Immature natural killer cell (primary cell): ENCODE results near the gene MBNL1. TPM values are rescaled to one million over a fixed set of nuclear protein-coding genes. Genes with fewer than 3 reads are reported as not detected.

ENCODE experiments used
- DNase-seq, 3 donors: peaks; one replicate each; pipeline ENCODE4 v3.0.0; 2022; ENCODE audit warnings: mixed read lengths in 1 of 3
- H3K27ac Mint-ChIP-seq, 6 donors: one replicate each; pipeline ENCODE4 v1.8.0; 2020; ENCODE audit warnings: mixed read lengths in 6 of 6, mild to moderate bottlenecking in 5 of 6, inconsistent platforms in 4 of 6, moderate library complexity in 3 of 6
- H3K27me3 Mint-ChIP-seq, 3 donors: one replicate each; pipeline ENCODE4 v1.8.0; 2020 to 2021; ENCODE audit warnings: low read depth in 3 of 3, mild to moderate bottlenecking in 3 of 3, mixed read lengths in 3 of 3, moderate library complexity in 3 of 3, inconsistent platforms in 1 of 3
- H3K36me3 Mint-ChIP-seq, 3 donors: one replicate each; pipeline ENCODE4 v1.8.0; 2020; ENCODE audit warnings: mixed read lengths in 3 of 3, inconsistent platforms in 2 of 3, mild to moderate bottlenecking in 2 of 3
- H3K4me1 Mint-ChIP-seq, 2 donors: one replicate each; pipeline ENCODE4 v1.8.0; 2020; ENCODE audit warnings: inconsistent platforms in 2 of 2, mild to moderate bottlenecking in 2 of 2, mixed read lengths in 2 of 2, moderate library complexity in 1 of 2
- H3K4me3 Mint-ChIP-seq, 5 donors: one replicate each; pipeline ENCODE4 v1.8.0; 2020; ENCODE audit warnings: mild to moderate bottlenecking in 5 of 5, mixed read lengths in 5 of 5, inconsistent platforms in 3 of 5, moderate library complexity in 3 of 5
- H3K9me3 Mint-ChIP-seq, 6 donors: one replicate each; pipeline ENCODE4 v1.8.0; 2020; ENCODE audit warnings: mild to moderate bottlenecking in 6 of 6, mixed read lengths in 6 of 6, inconsistent platforms in 4 of 6, moderate library complexity in 3 of 6
- polyA plus RNA-seq, 3 donors: library from polyadenylated mRNA; unstranded; fragments of 300-500 nt; fragmentation: Illumina TruSeq; gene quantifications; one replicate each; pipeline ENCODE4 v1.2.3, GENCODE V29; 2021

MBNL1 gene
- polyA plus RNA-seq, 3 donors from 2014 or later: 270 to 399 (median 286) TPM

GRCh38 chr3:152236716-152237115 is 32.0 kb upstream of the MBNL1 start:
- no peaks in the 10 kb centered on the region for H3K9me3 Mint-ChIP-seq
- DNase-seq: no peak
- peak overlapping the region in 1 of 6 donors; percentile 30 for H3K27ac Mint-ChIP-seq
- H3K4me1 Mint-ChIP-seq: peaks cover 35 to 40% of the 10 kb centered on the region in 2 donors
- peaks cover 0 to 3% (median 0%) of the 10 kb centered on the region in 3 donors for H3K36me3 Mint-ChIP-seq
- H3K27me3 Mint-ChIP-seq: peaks cover 0 to 4% (median 4%) of the 10 kb centered on the region in 3 donors
- no peak overlapping the region for H3K4me3 Mint-ChIP-seq

GRCh38 chr3:152241142-152242017 is 27.3 kb upstream of the MBNL1 start:
- H3K36me3 Mint-ChIP-seq: peaks cover 0 to 3% (median 0%) of the 10 kb centered on the region in 3 donors
- H3K27me3 Mint-ChIP-seq: peaks cover 0 to 9% (median 0%) of the 10 kb centered on the region in 3 donors
- peaks cover 56 to 70% of the 10 kb centered on the region in 2 donors for H3K4me1 Mint-ChIP-seq
- no peak for DNase-seq
- peak overlapping the region; percentile 49 to 99 (median 93) for H3K4me3 Mint-ChIP-seq
- peak overlapping the region; percentile 85 to 94 (median 88) for H3K27ac Mint-ChIP-seq
- H3K9me3 Mint-ChIP-seq: no peaks in the 10 kb centered on the region

GRCh38 chr3:152243301-152243711 is 25.4 kb upstream of the MBNL1 start:
- H3K4me3 Mint-ChIP-seq: peak overlapping the region; percentile 93 to 99 (median 94)
- no peaks in the 10 kb centered on the region for H3K9me3 Mint-ChIP-seq
- peak overlapping the region; percentile 85 to 94 (median 88) for H3K27ac Mint-ChIP-seq
- DNase-seq: peak; percentile 51 to 59 (median 57)
- H3K4me1 Mint-ChIP-seq: peaks cover 54 to 69% of the 10 kb centered on the region in 2 donors
- H3K27me3 Mint-ChIP-seq: peaks cover 0 to 9% (median 0%) of the 10 kb centered on the region in 3 donors
- H3K36me3 Mint-ChIP-seq: no peaks in the 10 kb centered on the region

GRCh38 chr3:152243721-152244516 is 24.8 kb upstream of the MBNL1 start:
- Mint-ChIP-seq H3K36me3 (no peaks in the 10 kb centered on the region), H3K27ac (peak overlapping the region; percentile 85 to 94 (median 88)), H3K4me3 (peak overlapping the region; percentile 93 to 99 (median 94)), H3K9me3 (no peaks in the 10 kb centered on the region), H3K27me3 (peaks cover 0 to 9% (median 0%) of the 10 kb centered on the region in 3 donors), H3K4me1 (peaks cover 55 to 69% of the 10 kb centered on the region in 2 donors)
- DNase-seq: peak in 1 of 3 donors; percentile 38

GRCh38 chr3:152244517-152244888 is 24.2 kb upstream of the MBNL1 start:
- no peak for DNase-seq
- H3K27me3 Mint-ChIP-seq: peaks cover 0 to 9% (median 0%) of the 10 kb centered on the region in 3 donors
- H3K27ac Mint-ChIP-seq: peak overlapping the region; percentile 85 to 94 (median 88)
- H3K4me1 Mint-ChIP-seq: peaks cover 54 to 68% of the 10 kb centered on the region in 2 donors
- peak overlapping the region; percentile 93 to 99 (median 94) for H3K4me3 Mint-ChIP-seq
- H3K36me3 Mint-ChIP-seq: no peaks in the 10 kb centered on the region
- H3K9me3 Mint-ChIP-seq: no peaks in the 10 kb centered on the region

- DNase-seq: peak in 1 of 3 donors; percentile 25
- peaks cover 44 to 57% of the 10 kb centered on the region in 2 donors for H3K4me1 Mint-ChIP-seq
- no peaks in the 10 kb centered on the region for H3K36me3 Mint-ChIP-seq
- H3K27me3 Mint-ChIP-seq: peaks cover 0 to 9% (median 0%) of the 10 kb centered on the region in 3 donors
- H3K9me3 Mint-ChIP-seq: no peaks in the 10 kb centered on the region
- peak overlapping the region; percentile 88 to 94 (median 92) for H3K27ac Mint-ChIP-seq
- H3K4me3 Mint-ChIP-seq: peak overlapping the region; percentile 85 to 94 (median 93)
Observed at GRCh38 chr3:152245498-152246170, 23.1 kb upstream of the MBNL1 start.

- no peak for DNase-seq
- Mint-ChIP-seq H3K36me3 (no peaks in the 10 kb centered on the region), H3K4me3 (peak overlapping the region in 2 of 5 donors; percentile 32 to 39), H3K27ac (peak overlapping the region in 5 of 6 donors; percentile 4 to 83 (median 51)), H3K9me3 (peaks cover 0 to 3% (median 0%) of the 10 kb centered on the region in 6 donors), H3K4me1 (peaks cover 67 to 74% of the 10 kb centered on the region in 2 donors), H3K27me3 (peaks cover 0 to 3% (median 0%) of the 10 kb centered on the region in 3 donors)
Observed at GRCh38 chr3:152251916-152252315, 16.8 kb upstream of the MBNL1 start.

- H3K27me3 Mint-ChIP-seq: peaks cover 0 to 8% (median 5%) of the 10 kb centered on the region in 3 donors
- H3K4me3 Mint-ChIP-seq: peak overlapping the region; percentile 22 to 89 (median 53)
- DNase-seq: no peak
- H3K4me1 Mint-ChIP-seq: peaks cover 74 to 78% of the 10 kb centered on the region in 2 donors
- no peaks in the 10 kb centered on the region for H3K36me3 Mint-ChIP-seq
- H3K9me3 Mint-ChIP-seq: peaks cover 0 to 3% (median 0%) of the 10 kb centered on the region in 6 donors
- peak overlapping the region; percentile 83 to 96 (median 88) for H3K27ac Mint-ChIP-seq
Observed at GRCh38 chr3:152252755-152253154, 16.0 kb upstream of the MBNL1 start.

- DNase-seq: no peak
- Mint-ChIP-seq H3K27ac (peak overlapping the region; percentile 83 to 96 (median 88)), H3K36me3 (no peaks in the 10 kb centered on the region), H3K4me3 (peak overlapping the region; percentile 22 to 89 (median 53)), H3K9me3 (peaks cover 0 to 3% (median 0%) of the 10 kb centered on the region in 6 donors), H3K4me1 (peaks cover 75 to 79% of the 10 kb centered on the region in 2 donors), H3K27me3 (peaks cover 0 to 11% (median 6%) of the 10 kb centered on the region in 3 donors)
Observed at GRCh38 chr3:152253514-152253913, 15.2 kb upstream of the MBNL1 start.

- H3K9me3 Mint-ChIP-seq: peaks cover 0 to 3% (median 0%) of the 10 kb centered on the region in 6 donors
- H3K27ac Mint-ChIP-seq: peak overlapping the region; percentile 83 to 96 (median 88)
- peaks cover 0 to 11% (median 6%) of the 10 kb centered on the region in 3 donors for H3K27me3 Mint-ChIP-seq
- H3K36me3 Mint-ChIP-seq: no peaks in the 10 kb centered on the region
- peak overlapping the region; percentile 41 to 89 (median 79) for H3K4me3 Mint-ChIP-seq
- H3K4me1 Mint-ChIP-seq: peaks cover 80 to 85% of the 10 kb centered on the region in 2 donors
- DNase-seq: no peak
Observed at GRCh38 chr3:152254041-152254440, 14.7 kb upstream of the MBNL1 start.

- H3K4me3 Mint-ChIP-seq: peak overlapping the region; percentile 79 to 89 (median 80)
- H3K27me3 Mint-ChIP-seq: peaks cover 0 to 11% (median 6%) of the 10 kb centered on the region in 3 donors
- peaks cover 0 to 3% (median 0%) of the 10 kb centered on the region in 6 donors for H3K9me3 Mint-ChIP-seq
- H3K27ac Mint-ChIP-seq: peak overlapping the region; percentile 84 to 95 (median 90)
- H3K36me3 Mint-ChIP-seq: no peaks in the 10 kb centered on the region
- no peak for DNase-seq
- peaks cover 91 to 97% of the 10 kb centered on the region in 2 donors for H3K4me1 Mint-ChIP-seq
Observed at GRCh38 chr3:152255290-152255689, 13.4 kb upstream of the MBNL1 start.

- H3K4me3 Mint-ChIP-seq: peak overlapping the region; percentile 70 to 89 (median 80)
- H3K27ac Mint-ChIP-seq: peak overlapping the region; percentile 87 to 95 (median 92)
- peaks cover under 1 to 3% (median under 1%) of the 10 kb centered on the region in 3 donors for H3K36me3 Mint-ChIP-seq
- peaks cover 96 to 100% of the 10 kb centered on the region in 2 donors for H3K4me1 Mint-ChIP-seq
- H3K27me3 Mint-ChIP-seq: peaks cover 2 to 11% (median 6%) of the 10 kb centered on the region in 3 donors
- DNase-seq: no peak
- H3K9me3 Mint-ChIP-seq: no peaks in the 10 kb centered on the region
Observed at GRCh38 chr3:152256851-152257562, 11.7 kb upstream of the MBNL1 start.
